NCI-H2196 treated with DMSO at 0.1 percent for 48 hours (cell line): ENCODE measurements around the gene CDCA4.
"Not testable (repeated sequence)": the region's sequence is repeated elsewhere in the genome, so short reads cannot be mapped to it uniquely, and the experiment has no call there.

ENCODE experiments used
- DNase-seq: peaks from one replicate; lab custom pipeline; 2025; ENCODE audit not compliant: unreplicated experiment; lab: John Stamatoyannopoulos, UW

CDCA4 gene

DNA sequence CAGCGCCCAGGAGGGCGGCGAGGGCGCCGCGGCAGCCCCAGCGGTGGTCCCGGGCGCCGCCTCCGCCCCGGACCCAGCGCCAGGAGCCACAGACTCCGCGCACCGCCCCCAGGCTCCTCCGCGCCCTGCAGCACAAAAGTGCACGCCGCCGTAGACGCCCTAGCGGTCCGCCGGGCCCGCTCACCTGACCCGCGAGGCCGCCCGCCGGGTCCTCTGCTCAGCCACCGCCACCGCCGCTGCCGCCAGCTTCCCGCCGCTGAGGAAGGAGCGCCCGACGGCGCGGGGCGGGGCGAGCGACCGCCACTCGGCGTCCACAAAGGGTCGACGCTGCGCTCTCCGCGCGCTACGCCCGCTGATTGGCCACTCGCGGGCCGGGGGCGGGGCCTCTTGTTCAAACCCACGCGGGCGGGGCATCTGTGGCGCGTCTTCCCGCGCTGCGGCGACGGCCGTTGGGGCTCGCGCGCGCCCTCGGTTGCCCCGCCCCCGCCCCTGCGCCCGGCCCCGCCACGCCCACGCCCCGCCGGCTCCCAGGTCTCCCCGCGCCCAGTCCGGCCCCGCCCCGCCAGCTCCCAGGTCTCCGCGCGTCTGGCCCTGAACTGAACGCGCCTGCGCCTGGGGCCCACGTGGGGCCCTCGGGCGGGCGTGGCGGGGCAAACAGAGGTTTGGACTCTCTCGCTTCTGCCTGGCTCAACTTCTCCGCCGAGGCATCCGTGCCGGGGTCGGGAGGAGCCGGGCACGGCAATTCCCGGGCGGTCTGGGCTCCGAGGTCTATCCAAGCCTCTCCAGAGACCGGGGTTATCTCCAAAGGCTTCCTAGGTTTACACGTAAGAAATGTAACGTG is at the start of gene CDCA4:
TSS of gene CDCA4 (minus strand) at position 269 of the 841 bp plus-strand sequence. CDS start 9,154 bp downstream, outside the sequence.
- peak; percentile 65 for DNase-seq

DNA sequence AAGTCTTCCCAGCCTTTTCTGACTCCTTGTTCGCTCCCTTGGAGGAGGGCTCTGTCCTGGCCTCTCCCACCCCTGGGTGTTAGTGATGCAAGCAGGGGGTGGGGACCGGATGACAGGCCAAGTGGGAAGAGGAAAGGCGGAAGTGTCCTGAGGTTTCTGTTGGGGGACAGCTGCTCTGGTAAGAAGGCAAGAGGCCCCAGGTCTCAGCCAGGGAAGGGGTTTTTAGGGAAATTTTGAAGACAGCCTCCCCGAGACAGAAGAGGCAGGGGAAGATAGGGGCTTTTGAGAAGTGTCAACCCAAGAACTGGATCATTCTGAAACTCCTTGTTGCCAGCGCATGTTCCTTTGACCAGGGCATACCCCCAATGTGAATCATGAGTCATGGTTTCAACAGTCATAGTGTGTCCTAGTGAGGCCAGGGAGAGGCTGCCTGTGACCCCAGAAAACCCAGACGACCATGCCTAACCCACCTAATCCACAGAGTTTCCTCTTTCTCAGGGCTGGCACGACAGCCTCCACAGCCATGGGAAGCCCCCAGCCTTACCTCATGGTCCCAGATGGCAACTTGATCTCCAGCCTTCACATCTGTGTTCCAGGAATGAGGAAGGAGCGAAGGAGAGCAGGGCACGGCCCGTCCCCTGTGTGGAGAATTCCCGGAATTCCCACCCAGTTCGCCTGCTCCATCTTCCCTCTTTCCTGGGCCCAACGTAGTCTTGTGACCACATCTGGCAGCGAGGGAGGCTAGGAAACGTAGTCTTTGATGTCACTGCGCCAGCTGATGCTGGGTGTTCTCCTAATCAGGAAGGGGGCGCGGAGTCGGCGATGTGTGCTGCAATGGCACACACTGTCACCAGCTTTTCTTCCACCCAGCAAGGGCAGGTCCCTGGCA is 49.2 kb upstream of the CDCA4 start:
- no peak for DNase-seq

DNA sequence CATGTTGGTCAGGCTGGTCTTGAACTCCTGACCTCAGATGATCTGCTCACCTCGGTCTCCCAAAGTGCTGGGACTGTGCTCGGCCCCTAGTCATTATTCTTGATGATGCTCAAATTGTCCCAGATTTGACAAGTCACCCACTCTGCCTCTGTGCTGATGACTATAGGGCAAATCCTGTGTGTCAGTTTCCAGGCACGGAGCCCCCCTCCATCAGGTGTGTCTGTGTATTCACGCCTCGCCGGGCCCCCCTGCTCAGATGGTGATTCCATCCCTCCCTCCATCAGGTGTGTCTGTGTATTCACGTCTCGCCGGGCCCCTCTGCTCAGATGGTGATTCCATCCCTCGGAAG is 48.6 kb upstream of the CDCA4 start:
- DNase-seq = no peak

DNA sequence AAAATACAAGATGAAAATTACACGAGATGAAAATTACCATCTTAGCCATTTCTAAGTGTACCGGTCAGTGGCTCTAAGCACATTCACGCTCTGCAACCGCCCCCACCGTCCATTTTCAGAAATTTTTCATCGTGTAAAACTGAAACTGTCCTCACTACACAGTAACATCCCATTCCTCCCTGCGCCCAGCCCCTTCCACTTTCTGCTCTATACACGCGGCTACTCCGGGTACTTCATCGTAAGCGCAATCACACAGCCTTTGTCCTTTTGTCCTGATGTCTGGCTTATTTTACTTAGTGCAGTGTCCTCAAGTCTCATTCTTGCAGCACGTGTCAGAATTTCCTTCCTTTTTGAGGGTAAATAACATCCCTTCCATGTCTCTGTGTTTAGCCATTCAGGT is 47.9 kb upstream of the CDCA4 start:
- no peak for DNase-seq

DNA sequence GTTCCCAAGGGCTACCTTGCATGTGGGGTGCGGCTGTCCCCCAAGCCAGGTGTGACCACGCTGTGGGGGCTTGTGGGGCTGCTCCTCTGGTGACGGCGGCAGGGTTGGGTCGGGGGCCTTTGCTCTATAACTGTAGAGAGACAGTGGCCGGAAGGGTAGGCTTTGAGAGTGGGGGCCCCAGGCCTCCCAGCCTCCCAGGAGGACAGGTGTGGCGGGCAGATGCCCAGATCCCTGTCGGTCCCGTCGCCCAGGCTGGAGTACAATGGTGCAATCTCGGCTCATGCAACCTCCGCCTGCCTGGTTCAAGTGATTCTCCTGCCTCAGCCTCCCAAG is 47.1 kb upstream of the CDCA4 start:
- DNase-seq = no peak

DNA sequence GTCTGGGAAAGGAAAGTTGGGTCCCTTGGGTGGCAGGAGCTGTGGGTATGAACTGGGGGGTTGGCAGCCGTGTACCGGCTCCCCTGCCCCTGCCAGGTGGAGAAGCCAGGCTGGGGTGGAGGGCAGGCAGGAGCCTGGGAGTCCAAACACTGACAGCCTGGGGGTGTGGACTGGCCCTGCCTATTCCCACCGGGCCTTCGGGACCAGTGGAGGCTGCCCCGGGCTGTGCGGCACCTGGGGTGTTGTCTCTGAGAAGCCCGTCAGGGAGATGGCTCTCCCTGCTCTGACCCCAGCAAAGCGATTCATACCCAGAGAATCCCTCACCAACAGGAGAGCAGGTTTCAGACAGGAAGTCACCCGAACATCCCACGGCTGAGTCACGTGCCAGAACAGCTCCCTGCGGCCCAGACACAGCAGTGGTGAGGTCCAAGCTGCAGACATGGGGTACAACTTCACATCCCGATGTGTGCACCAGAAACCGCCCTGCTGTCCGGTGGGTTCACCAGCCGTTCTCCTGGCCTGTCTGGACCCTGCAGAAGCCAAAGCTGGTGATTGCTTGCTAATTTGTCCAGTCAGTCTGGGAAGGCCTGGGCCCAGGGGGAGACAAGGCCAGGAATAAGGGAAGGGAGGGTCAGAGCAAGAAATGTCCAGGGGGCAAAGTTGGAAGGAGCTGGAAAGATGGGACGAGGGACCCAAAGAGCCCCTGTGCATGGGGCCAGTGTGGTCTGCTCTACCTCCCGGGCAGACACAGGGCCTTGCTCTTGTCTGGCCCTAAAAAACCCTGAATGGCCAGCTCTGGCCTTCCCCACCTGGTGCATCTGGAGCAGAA is 46.5 kb upstream of the CDCA4 start:
- no peak for DNase-seq

DNA sequence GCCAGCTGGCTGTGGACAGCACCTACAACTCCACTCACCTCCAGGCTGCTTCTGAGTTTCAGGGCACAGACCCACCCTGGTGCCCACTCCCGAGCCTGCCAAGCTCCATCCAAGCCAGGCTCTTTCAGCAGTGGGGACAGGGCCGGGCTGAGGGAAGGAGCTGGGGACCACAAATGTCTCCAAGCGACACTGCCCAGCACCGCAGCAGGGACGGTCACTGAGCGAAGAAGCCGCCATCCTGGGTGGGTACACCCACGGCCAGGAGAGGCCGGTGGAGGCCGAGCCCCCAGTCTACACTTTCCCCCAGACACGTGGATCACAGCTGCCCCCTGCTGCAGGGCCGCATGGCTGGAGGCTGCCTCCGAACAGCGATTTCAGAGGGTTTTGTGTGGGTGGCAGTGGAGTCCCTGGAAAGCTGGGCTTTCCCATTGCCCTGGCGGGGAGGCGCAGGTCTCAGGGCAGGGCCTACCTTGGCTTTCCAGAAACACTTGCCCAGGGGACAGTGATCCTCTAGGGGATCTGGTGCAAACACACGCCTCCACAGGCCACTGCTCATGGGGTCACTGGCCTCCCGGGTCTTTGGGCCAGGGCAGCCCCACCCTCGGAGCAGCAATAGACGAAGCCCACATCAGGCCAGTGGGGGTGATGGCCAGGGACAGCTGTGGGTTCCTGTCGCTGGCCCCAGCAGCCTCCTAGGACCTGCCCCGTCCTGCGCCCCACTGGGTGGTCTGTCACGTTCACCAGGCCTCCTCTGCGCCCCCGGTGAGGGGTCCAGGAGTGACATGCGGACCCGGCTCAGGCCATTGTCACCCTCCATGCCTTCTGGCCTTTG is 45.6 kb upstream of the CDCA4 start:
- DNase-seq = no peak

DNA sequence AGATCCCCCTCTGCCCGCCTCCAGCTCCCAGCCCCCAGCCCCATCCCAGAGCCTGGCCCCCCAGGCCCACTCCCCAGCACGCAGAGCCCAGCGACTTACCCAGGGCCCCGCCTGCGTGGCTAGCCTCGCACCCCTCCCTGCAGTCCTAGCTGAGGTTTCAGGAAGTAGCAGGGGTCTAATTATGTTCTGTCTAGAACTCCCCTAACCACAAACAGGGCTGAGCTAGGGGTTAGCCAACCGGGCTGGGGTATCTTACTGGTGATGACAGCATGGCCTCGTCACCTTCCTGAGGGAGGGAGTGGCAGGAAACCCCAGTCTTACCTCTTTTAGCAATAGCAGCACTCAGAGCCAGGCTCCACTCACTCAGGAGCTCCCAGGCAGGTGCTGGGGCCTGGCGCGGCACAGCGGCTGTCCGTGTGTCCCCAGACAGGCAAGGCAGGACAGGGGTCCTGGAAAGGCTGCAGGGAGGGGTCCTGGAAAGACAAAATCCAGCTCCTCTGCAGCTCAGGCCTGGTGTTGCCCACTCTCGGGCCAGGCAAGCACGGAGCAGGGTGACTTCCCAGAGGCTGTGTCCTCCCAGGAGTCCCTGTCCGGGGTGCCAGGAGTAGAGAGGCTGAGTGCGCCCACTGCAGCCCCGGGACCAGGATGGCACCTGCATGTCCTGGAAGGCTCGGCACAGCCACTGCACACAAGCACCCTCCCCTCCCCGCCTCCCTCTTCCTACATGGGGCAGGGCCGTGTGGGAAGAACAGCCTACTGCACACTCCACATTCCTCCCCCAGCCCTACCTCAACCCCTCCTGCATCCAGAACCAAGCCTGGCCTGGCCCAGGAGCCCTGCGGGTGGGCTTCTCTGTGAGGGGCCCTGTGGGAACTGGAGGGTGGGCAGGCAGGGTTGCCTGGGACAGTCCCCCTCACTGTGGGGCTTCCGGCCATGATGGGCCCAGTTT is 44.7 kb upstream of the CDCA4 start, which contains the start of gene GPR132:
TSS of gene GPR132 (minus strand) at position 151 of the 949 bp plus-strand sequence. CDS start 10,010 bp downstream, outside the sequence.
- no peak for DNase-seq

DNA sequence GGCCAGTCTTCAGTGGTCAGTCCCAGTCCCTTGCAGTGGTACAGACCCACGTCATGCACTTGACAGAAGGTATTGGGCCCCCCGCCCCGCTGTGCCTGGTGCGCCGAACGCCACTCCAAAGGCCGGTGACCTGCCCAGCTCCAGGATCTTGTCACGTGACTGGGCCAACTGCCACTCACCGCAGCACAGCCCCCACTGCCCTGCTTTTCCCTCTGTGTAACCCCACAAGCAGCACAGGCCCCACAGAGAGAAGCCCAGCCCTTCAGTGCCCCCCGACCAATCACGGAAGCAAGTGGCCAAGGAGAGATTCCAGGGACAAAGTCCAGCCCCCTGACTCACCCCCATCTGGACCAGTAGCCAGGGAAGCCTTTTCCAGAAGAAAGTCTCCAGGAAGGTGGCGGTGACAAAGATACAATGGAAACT is 43.8 kb upstream of the CDCA4 start:
- no peak for DNase-seq

DNA sequence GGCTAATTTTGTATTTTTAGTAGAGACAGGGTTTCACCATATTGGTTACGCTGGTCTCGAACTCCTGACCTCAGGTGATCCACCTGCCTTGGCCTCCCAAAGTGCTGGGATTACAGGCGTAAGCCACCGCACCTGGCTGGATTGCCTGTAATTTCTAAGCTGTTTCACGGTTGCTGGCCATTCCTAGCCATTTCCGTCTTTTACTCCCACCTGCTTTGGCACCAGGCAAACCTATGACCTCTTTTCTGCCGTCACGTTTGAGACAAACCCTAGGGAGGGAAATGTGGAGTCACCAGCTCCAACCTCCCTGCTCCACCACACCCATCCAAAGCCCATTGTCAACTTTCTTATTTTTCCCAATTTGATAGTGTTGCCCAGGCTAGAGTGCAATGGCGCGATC is 43.1 kb upstream of the CDCA4 start:
- DNase-seq = no peak

DNA sequence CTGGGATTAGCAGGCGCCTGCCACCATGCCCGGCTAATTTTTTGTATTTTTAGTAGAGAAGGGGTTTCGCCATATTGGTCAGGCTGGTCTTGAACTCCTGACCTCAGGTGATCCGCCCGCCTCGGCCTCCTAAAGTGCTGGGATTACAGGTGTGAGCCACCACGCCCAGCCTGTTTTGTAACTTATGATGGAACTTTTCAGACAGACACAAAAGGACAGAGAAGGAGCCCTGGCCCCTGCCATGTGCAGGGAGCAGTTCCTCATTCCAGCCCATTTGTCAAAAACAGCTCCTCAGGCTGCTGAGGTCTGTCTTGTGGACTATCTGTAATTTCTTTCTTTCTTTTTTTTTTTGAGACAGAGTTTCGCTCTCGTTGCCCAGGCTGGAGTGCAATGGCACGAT is 42.6 kb upstream of the CDCA4 start:
- not testable (repeated sequence) for DNase-seq

DNA sequence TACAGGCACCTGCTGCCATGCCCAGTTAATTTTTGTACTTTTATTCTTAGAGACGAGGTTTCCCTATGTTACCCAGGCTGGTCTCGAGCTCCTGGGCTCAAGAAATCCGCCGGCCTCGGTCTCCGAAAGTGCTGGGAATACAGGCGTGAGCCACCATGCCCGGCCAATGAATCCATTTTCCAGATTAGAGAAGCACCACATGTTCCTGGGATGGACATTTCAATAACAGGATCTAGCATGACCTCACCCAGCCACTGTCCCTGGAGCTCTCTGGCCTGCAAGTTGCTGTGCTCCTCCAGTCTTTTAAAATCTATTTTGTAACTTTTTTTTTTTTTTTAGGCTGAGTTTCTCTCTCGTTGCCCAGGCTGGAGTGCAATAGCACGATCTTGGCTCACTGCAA is 42.2 kb upstream of the CDCA4 start:
- no peak for DNase-seq

DNA sequence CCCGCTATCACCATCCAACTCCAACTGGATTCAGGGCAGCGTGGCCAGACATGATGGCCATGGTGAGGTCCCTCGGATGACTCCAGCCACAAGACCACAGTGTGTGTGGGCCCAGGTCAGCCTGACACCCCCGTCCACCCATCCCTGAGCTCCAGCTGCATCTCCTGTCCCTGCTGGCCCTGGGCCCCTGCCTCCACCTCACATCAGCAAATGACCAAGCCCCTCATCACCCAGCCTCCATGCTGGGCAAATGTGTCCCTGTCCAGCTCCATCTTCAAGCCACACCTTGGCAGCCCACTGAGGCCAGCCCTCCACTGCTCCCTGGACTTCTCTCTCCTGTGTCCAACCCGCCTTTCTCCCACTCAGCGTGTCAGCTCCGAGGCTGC is 41.2 kb upstream of the CDCA4 start:
- no peak for DNase-seq

DNA sequence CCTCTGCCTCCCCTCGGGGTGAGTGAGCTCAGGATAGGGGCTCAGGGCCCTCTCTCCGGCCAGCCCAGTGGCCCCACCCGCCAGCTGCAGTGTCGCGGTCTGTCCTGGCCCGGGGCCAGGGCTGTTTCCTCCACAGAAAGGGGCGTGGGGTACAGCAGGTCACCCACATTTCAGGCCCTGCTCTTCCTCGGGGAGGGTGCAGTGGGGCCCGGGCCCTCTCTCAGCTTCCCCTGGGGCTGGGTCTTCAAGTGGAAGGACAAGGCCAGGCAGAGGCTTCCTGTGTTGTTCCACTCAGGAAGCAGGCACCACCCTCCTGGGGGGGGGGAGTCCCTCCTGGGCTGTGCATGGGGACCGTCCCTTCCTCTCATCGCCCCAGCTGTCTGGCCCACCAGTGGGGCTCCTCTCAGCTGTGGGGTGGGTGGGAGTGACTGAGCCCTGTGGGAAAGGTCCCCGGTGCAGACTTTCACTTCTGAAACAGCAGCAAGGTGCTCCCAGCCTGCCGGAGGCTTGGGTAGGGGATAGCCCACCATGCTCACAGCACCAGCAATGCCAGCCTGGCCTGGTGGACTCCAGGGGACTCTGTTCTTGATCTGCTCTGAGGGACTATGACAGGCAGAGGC is 40.7 kb upstream of the CDCA4 start:
- DNase-seq = no peak

DNA sequence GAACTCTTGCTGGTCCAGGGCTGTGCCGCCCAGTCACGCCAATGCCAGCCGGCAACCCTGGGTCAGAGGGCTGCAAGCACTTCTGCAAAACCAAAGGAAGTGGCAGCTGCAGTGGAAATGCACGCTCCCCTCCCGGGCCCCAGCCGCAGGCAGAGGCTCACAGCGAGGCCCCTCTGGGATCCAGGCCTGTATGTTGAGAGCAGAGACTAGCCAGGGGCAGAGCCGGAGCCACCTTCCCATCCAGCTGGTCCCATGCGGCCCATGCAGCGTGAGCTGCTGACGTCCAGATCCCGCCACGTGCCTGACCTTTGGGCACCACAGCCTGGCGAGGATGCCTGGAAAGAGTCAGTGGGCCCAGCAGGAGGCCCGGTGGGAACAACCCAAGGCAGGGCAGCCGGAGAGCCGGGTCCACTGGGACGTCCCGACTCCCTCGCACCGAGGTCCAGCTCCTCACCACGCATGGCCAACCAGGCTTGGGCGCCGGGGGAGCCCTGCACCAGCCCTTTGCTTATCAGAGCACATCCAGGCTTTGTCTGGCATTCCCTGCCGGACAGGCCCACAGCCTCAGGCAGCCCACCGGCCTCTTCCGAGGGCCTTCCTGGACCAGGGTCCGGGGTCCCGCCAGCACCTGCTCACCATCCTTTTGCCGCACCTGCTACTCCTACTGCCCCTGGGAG is 40.0 kb upstream of the CDCA4 start:
- DNase-seq = no peak

DNA sequence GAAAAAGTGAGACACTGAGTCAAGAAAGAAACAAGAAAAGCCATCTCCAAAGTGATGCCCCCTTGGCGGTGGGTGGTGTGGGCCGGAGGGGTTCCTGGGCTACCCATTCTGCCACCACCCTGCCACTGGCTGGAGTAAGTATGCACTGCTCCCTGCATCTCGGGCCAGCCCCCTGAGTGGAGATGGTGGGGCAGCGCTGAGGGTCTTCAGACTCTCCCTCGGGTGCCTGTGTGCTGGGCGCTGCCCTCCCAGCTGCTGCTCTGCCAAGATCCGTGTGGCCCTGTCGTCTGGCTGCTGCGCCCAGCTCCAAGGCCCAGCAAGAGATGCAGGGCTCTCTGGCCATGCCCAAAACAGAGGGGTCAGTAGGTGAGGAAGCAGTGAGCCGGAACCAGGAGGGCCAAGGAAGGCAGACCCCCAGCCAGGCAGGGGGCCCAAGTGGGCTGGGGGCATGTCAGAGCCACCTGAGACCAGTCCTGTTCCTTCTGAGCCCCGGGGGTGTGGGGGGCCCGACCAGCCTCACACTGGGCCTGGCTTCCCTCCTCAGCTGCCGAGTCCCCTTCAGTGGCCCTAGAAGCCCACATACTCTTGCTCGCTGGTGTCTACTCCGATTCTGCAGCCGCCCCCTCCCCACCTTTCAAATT is 39.2 kb upstream of the CDCA4 start:
- no peak for DNase-seq

DNA sequence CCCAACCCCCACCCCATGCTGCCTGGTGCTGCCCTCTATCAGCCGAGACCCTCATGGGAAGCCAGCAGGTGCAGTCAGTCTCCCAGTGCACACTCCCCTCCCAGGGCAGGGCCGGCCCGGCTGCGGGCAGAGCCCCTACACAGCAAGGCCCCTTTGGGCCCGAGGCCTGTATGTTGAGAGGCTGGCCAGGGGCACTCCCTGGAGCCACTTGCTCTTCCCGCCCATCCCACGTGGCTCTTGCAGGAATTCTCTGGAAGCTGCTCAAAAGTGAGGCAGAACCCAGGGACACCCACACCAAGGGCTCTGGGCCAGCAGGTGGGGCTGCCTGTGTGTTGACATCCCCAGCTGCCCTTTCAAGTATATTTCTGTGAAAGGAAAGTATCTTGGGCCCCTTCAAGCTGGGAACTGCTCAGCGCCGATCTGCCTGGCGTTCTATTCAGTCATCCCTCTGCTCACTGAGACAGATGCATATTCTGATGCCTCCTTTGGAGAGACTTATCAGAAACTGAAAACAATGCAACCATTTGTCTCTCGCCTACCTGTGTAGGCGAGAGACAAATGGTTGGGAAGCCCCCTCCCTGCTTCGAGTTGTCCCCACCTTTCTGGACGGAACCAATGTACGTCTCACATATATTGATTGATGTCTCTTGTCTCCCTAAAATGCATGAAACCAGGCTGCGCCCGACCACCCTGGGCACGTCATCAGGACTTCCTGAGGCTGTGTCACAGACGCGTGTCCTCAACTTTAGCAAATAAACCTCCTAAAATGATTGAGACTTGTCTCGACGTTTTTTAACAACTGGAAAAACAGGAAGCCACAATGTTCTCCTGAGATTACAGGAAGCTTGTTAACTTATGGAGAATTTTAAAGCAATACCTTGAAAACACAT is 38.4 kb upstream of the CDCA4 start:
- DNase-seq = no peak
